NCI-H1694 (cell line): ENCODE measurements around the gene NPM1.
"Not testable (repeated sequence)": the region's sequence is repeated elsewhere in the genome, so short reads cannot be mapped to it uniquely, and the experiment has no call there.

Experiments
- DNase-seq: peaks from one replicate; lab custom pipeline; 2025; lab: John Stamatoyannopoulos, UW

NPM1 gene

DNA sequence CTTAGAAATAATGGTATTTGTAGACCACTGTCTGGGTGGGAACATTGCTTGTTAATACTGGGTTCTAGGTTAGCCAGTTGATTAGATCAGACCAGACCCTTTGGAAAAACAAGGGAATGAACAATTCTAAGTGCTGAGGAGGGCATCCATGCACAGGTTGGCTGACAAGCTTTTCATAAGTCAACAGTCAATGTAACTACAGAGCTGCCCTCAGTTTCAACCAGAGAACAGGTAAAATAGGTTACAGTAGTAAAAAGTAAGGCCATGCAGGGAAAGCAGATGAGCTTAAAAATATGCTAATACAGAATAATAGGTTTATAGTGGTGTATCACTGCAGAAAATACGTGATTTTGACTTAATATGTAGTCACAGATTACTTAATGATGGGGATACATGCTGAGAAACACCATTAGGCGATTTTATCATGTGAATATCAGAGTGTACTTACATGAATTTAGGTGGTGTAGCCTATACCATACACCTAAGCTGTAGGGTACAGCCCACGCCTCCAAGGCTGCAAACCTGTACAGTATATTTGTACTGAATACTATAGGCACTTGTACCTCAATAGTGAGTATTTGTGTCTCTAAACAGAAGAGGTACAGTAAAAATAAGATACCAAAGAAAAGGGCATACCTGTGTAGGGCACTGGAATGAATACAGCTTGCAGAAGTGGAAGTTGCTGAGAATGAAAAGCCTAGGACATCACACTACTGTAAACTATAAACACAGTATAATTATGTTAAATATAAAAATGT lies 25.7 kb downstream of the NPM1 start:
- no peak for DNase-seq

DNA sequence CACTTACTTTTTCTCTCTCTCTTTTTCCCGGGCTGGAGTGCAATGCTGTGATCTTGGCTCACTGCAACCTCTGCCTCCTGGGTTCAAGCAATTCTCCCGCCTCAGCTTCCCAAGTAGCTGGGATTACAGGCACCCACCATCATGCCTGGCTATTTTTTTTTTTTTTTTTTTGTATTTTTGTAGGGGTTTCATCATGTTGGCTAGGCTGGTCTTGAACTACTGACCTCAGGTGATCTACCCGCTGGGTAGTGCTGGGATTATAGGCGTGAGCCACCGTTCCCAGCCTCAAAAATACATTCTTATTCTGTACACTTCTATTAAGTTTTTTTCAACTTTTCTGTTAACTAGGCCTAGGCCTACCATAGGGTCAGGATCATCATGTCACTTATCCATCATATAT lies 26.3 kb downstream of the NPM1 start:
- DNase-seq: not testable (repeated sequence)

DNA sequence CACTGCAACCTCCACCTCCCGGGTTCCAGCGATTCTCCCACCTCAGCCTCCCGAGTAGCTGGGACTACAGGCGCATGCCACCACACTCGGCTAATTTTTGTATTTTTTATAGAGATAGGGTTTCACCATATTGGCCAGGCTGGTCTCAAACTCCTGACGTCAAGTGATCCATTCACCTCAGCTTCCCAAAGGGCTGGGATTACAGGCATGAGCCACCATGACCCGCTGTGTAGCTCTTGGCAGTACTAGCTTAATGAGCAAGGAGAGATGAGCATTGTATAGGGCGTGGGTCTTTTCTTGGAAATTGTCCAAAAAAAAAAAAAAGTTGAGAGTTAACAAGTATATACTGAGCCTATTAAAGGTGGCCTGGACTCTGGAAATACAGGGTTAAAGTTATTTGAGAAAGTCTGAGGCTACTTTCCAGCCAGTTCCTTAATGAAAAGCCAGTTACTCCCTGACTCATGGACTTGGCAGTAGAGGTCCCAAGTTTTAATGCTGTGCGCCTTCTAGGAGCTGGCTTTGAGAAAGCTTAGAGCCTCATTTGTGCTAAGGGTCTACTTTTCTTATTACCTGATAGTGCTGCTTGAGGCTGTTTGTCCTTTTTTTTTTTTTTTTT lies 27.6 kb downstream of the NPM1 start:
- DNase-seq: no peak

DNA sequence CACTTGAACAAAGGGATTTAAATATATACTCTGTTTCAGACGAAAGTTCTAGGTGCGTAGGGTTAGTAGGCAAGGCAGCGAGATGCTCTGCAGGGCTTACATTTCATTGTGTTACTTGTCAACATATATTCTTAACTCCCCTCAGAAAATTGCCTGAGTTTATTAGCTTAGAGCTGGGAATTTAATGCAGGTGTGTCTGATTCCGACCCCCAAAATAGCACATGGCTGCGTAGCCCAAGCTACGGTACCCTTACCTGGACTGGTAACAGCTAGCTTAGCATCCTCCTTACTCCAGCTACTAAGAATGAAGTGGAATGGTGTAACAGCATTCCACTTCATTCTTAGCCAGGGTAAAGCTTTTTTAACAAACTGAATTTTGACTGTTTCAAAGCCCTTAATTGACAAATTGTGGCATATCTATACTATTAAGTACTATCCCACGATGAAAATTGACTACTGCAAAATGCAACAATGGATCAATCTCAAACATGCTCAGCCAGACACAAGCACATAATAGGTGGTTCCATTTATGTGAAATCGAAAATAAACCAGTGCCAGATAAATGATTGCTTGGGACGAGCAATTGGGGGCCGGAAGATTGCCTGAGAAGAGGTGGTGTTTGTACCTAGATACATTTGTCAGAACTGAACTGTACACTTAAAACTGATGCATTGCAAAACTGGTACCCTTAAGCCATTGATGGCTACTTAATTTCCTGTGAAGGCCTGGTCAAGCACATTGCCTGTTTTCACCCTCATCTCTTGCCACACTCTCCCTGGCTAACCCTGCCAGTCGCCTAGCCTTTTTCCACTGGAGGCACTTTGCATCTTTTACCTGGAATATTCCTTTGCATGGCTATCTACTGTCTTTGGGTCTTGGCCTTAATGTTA lies 28.8 kb downstream of the NPM1 start:
- DNase-seq: no peak

DNA sequence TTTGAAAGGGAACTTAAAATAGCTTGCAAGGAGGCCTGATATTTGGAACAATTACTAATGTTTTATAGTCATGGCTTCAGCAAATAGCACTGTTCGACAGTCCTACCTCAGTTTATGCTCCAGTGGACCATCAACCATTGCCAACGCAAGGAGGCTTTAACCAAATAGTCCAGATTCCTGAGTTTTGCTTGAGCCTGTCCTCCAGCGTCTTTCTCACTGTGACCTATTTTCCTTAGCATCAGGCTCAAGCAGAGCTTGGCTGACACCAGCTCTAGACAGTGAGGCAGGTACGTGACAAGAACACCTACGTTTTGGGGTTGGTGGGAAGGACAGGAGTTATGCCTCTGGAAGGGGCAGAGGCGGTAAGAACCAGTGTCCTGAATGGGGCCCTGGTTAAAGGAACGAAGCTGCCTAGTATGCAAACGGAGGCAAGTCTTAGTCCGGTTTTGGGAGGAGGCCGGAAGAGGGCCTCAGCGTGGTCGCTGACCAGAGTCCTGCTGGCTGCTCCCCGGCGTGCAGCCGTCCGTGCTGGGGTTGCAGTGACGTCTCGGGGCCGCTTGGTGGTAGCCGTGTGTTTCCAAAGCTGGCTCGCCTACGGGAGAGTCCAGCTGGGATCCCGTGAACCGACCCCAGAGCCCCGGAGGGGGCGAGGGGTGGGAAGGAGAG lies 30.8 kb downstream of the NPM1 start:
- DNase-seq: peak; percentile 3

DNA sequence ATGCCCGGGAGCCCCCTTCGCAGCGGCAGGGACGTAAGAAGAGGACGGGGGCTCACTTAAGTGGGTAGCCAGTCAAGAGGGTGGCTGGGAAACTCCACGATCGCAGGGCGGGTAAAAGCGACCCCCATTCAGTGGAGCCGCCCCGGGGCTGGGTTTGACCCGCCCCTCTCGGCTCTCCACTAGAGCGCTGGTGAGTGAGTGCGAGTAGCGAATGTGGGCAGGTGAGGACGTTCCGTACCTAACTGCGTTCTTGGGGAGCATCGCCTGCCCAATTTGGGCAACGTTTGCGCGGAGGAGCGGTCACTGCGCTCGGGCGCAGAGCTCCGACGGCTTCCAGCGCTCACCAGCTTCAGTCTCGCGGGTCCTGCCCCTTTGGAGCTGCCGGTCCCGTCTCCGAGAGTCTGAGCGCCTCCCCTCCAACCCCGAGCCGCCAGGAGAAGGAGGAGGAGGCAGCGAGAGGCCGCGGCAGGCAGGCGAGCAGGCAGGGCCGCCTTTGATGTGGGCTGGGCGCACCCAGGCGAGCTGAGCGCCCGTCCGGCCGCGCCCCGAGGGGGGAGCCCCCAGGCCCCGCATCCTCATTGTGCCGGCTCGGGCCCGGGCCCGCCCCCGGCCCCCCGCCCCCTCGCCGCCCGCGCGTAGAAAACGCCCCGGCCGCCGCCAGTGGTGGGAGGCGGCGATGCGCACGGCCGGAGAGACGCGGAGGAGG lies 31.5 kb downstream of the NPM1 start, which contains the start of gene FGF18:
FGF18 (plus strand) TSS at position 666 of the 706 bp plus-strand sequence. CDS start 553 bp downstream, outside the sequence.
- no peak for DNase-seq

DNA sequence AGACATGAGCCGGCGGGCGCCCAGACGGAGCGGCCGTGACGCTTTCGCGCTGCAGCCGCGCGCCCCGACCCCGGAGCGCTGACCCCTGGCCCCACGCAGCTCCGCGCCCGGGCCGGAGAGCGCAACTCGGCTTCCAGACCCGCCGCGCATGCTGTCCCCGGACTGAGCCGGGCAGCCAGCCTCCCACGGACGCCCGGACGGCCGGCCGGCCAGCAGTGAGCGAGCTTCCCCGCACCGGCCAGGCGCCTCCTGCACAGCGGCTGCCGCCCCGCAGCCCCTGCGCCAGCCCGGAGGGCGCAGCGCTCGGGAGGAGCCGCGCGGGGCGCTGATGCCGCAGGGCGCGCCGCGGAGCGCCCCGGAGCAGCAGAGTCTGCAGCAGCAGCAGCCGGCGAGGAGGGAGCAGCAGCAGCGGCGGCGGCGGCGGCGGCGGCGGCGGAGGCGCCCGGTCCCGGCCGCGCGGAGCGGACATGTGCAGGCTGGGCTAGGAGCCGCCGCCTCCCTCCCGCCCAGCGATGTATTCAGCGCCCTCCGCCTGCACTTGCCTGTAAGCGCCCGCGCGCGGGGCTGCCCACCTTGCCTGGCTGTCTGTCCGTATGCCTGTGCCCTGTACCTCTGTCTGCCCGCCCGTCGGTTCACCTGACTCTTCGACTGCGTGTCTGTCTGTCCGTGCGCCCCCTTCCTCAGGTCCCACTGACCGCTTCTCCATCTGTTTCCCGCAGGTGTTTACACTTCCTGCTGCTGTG lies 32.2 kb downstream of the NPM1 start:
- no peak for DNase-seq

DNA sequence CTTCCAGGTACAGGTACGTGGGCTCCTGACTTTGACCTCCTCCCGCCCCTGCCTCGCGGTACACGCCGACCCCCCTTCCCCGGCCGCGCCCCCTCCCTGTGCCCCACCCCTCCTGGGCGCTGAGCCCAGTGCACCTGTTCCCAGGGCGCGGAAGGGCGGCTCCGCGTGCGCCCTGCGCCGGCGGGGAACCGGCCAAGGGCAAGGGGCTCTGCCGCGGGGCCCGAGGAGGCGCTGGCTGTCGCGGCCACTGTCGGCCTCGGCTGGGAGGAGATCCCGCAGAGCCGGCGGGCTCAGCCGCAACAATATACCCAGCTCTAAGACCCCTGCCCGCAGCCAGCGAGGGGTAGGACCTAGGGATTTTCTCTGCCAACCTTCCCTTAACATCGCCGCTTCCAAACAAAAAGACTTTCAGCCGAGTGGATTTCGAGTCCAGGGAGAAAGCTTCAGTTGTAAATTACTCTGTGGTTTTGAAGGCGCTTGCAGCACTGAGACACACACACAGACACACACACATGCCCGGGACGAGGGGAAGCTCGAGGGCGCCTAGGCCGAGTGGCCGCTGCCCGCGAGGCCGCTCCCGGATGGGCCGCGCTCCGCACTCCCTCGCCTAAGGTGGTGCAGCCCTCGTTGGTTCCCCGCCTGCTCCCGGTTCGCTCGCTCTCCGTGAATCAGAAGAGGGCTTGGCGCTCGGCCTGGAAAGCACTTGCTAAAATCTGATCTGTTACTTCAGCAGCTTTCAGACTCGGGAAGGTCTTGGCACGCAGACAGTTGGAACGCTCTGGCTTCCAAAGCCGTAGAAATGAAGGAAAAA lies 33.0 kb downstream of the NPM1 start:
- DNase-seq: peak; percentile 23

DNA sequence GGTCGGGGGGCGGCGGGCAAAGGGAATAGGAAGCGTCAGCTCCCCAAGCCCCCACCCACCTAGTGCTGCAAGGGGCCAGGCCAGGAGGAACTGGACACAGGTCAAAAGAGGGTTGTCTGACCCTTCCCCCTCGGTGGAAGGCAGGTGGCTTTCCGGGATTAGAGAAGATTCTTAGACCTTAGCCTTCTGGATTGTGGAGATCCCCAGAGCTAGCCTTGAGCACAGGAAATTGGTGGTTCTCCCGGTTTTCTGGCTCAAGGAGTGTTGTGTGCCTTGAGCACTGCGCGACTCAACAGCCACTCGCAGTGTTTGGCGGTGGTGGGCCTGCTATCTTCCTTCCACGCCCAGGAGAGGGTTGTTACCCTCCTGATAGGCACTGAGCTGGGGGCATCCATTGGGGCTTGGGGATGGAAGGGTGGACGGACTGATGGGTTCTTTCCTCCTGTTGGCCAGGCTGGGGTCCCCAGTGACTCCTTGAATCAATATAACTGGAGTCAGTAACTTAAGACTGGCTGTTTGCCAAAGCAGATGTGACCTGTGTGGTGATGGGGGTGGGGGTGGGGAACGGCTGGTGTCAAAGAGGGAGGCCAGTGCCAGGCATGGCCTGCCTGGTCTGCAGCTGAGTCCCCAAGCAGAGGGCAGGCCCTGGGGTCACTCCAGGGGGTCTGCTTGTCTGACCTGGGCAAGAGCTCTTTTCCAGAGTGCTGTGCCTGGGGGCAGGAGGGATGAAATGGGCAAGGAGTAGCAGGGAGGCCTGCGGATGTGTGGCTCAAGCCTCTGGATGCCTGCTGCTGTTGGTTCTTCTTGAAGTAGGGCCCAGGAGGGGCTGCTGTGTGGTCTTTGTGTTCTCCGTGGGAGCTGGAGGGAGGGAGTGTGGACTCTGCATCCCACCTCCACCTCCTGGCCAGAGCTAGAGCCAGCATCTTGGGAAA lies 33.9 kb downstream of the NPM1 start:
- no peak for DNase-seq

DNA sequence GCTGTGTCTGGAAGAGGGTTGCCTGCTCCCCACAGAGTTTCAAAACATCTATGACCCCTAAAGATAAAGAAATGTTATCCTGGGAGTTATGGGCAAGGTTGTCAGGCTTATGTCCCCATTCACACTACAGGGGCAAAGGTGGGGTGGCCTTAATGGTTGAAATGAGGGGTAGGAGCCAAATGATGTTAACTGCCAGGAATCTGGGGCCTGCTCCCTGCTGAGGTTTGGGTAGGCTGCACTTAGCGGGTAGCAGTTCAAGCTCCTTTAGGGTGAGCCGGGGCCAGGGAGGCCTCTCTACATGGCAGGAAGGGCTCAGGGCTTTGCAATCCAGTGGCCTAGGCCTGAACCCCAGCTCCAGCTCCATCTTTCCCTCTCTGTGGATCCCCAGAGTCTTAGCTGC lies 34.8 kb downstream of the NPM1 start:
- DNase-seq: no peak

DNA sequence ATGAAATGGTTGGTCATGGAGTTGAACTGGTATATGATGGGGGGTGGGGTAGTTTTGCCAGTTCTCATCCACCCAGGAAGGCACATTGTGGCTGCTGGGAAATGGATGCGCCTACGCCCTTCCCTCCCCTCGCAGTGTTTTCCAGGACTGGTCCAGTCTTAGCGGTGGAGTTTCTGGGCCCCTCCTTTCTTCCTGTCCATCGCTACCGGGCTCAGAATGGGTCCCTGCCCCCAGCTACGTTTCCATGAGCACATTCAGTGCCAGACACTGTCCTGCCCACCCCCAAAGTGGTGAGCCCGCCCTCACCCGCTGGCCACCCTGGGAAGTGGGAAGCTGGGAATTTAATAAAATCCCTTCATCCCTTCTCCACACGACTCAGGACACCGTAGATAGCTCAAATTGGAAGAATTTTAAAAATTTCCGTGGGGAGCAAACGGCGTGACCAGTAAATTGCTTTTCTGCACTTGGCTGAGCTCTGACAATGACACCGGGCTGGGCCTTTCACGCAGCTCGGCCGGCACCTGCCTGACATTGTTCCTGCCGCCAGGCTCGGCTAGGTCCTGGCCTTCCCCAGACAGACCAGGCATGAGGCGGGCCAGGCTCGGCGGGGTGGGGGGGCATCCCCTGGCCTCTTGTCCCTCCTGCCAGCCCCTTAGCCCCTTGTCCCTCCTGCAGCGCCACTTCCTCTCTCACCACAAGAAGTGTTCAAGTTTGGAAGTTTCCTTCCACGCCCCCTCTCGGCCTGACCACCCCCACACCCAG lies 35.4 kb downstream of the NPM1 start:
- DNase-seq: no peak

DNA sequence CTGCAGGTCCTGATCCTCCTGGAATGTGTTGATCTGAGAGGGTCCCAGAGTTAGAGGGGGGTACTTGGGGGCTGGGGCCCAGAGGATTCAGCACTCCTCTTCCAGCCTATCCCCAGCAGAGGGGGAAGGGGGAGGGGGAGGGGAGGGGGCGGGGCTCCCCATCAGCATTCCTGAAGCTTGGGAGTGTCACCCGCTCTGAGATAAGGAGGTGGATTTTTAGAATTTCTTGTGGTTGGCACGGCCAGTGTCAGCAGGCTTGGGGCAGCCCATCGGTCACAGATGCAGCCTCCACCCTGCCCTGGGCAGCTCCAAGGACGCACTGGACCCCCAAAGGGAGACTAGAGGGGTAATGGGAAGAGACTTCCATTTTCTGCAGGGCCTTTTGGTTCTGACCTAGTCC lies 37.1 kb downstream of the NPM1 start:
- no peak for DNase-seq

DNA sequence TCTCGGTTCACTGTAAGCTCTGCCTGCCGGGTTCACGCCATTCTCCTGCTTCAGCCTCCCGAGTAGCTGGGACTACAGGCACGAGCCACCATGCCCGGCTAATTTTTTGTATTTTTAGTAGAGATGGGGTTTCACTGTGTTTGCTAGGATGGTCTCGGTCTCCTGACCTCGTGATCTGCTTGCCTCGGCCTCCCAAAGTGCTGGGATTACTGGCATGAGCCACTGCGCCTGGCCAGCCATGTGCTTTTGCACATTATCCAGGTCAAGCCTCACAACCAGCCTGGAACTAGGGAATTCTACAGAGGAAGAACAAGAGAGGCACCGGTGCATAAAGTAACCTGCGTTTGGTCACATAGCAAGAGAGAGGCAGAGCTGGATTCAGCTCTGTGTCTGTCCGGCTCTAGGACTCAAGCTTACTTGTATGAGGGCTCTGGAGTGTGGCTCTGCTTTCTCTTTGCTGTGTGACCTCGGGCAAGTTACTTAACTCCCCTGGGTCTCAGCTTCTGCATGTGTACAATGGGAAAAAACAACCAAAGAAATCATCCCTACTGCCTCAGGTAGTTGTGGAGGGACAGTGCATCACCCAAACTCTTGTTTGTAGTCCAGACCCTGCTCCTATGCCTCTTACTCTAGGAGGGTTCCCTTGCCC lies 38.1 kb downstream of the NPM1 start:
- DNase-seq: no peak

DNA sequence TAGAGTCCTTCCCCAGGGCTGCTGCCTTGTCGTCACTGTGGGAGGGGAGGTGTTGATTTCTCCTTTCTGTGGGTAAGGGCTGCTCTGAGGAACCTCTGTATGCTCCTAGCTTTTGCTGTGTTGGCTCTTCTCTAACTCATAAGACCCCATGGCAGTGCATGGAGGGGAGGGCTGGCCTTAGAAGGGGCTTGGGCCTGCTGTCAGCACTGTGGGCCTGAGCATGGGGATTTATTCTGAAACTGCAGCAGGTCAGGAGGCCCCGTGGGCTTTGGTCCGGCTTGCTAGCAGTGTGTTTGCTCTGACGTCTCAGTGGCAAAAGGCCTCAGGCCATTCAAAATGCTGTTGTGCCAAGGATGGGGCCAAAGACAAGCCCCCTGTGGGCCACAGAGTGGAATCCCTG lies 38.6 kb downstream of the NPM1 start:
- no peak for DNase-seq

DNA sequence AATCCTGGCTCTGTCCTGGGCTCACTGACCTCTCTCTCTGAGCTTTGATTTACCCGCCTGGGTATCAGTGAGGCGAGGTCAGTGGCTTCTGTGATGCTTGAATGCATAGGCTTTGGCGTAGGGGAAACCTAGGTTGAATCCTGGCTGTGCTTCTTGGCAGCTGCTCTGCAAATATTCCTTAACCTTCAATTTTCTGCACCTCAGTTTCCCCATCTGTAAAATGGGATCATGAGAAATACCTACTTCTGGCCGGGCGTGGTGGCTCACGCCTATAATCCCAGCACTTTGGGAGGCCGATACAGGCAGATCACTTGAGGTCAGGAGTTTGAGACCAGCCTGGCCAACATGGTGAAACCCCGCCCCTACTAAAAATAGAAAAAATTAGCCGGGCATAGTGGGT lies 39.0 kb downstream of the NPM1 start:
- DNase-seq: no peak

DNA sequence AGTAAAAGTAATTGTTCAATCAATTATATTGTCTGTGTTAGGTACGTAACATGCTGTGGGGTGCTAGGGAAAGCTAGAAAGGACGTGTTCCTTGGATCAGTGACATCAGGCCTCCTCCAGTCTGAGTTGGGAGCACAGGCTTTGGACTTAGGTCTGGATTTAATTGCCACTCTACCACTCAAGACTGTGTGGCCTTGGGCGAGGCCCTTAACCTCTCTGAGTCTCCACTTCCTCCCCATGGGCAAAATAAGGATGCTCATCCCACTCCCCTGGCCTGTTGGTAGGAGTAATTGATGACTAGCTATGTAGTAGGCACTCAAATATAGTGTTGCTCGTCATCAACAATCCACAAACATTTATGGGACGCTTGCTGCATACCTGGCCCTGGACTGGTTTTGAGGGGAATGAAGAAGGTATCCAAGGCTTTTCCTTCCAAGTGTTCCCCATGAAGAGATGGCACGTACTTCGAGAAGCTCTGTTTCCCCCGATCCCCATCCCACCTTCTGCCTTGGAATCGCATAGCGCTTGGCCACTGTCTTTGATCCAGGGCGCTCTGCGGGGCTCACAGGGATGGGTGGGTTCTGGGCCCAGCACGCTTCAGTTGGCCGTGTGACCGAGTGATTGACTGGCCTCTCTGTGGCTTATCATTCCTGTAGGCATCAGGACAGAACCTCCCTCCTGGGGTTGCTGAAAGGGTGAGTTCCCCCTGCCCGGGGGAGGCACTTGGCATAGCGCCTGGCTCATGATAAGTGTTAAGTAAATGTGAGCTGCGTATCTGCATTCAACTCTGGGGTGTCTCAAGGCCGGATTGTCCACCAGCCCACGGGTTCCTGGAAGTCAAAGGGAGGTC lies 39.9 kb downstream of the NPM1 start:
- DNase-seq: no peak
